HG02973 (cell line): ENCODE measurements around the gene ASIC3.
"Not testable (repeated sequence)": the region's sequence is repeated elsewhere in the genome, so short reads cannot be mapped to it uniquely, and the experiment has no call there.

ENCODE experiments used
- ATAC-seq: cut with Tn5 transposase; IDR thresholded peaks from one replicate; pipeline ENCODE4 v1.9.1; 2021; ENCODE audit warnings: moderate library complexity; ENCODE audit not compliant: unreplicated experiment

The ASIC3 gene

DNA sequence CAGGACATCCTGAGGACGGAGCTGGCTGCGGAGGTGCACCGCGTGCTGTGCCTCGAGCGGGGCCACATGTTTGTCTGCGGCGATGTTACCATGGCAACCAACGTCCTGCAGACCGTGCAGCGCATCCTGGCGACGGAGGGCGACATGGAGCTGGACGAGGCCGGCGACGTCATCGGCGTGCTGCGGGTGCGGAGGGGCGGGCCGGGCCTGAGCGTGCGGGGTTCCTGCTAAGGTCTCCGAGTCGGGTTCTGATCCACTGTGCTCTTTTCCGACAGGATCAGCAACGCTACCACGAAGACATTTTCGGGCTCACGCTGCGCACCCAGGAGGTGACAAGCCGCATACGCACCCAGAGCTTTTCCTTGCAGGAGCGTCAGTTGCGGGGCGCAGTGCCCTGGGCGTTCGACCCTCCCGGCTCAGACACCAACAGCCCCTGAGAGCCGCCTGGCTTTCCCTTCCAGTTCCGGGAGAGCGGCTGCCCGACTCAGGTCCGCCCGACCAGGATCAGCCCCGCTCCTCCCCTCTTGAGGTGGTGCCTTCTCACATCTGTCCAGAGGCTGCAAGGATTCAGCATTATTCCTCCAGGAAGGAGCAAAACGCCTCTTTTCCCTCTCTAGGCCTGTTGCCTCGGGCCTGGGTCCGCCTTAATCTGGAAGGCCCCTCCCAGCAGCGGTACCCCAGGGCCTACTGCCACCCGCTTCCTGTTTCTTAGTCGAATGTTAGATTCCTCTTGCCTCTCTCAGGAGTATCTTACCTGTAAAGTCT, 34.4 kb upstream of the ASIC3 start:
- ATAC-seq: peak; percentile 64

DNA sequence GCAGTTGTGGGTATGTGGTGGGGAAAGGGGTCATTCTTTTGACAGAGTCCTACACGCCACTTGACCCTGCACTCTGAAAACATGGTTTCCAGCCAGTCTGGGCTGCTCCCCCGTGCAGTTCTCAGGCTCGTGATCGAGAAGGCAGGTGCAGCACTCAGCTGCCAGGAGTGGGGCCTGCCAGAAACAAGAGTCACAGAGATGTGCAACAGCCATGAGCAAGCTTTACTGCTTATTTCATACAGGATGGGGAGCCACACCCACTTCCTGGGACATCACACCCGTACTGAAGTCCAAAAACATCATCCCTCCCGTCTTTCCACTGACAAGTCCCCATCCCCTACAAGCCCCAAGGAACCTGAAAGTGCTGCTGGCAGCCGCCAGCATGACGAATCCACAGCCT, 33.4 kb upstream of the ASIC3 start:
- no peak for ATAC-seq

GRCh38 chr7:151015967-151016366, 32.4 kb upstream of the ASIC3 start:
- ATAC-seq: no peak

GRCh38 chr7:151016505-151016904, 31.8 kb upstream of the ASIC3 start:
- no peak for ATAC-seq

- ATAC-seq: no peak
Measured at GRCh38 chr7:151016942-151017341, 31.4 kb upstream of the ASIC3 start.

DNA sequence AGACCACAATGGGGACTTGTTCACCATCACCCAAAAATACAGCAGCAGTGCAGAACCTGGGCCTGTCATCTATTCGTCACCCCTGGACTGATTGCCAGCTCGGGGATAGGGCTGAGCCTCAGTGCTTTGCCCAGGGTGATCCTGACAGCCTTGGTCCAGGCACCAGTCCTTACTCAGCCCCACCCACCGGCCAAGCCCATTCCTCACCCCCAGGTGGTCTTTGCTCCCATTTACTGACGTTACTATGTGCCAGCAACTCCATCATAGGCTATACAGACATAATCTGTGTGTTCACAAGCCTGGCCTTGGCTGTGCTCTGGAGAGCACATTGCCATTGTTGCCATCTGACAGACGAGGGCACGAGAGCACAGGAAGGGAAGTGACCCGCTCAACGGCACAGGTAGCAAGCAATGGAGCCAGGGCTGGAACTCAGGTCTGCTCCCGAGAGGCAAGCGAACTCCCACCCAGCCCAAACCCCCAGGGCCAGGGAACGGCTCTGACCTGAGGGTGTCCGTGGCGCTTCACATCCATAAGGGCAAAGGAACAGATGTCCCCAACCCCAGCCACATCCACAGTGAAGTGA, 30.9 kb upstream of the ASIC3 start:
- ATAC-seq: no peak

DNA sequence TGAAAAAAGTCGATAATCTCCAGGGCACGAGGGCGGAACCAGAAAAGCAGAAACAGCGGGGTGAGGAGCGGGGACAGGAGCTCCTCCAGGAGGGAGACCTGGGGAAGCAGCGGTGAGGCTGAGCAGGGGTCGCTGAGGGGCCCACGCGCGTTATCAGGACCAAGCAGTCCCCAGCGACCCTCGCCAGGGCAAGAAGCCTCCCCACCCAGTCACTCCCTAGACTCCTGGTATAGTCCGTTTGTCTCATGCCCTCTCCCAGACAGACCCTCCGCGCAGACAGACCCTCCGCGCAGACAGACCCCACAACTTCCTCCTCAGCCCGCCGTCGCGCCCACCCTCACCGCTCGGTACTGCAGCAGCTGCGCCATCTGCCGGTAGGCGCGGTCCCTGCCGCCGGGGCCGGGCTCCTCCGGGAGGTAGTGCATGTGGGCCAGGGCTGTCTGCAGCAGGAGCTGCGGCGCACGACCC, 30.3 kb upstream of the ASIC3 start:
- ATAC-seq: no peak

DNA sequence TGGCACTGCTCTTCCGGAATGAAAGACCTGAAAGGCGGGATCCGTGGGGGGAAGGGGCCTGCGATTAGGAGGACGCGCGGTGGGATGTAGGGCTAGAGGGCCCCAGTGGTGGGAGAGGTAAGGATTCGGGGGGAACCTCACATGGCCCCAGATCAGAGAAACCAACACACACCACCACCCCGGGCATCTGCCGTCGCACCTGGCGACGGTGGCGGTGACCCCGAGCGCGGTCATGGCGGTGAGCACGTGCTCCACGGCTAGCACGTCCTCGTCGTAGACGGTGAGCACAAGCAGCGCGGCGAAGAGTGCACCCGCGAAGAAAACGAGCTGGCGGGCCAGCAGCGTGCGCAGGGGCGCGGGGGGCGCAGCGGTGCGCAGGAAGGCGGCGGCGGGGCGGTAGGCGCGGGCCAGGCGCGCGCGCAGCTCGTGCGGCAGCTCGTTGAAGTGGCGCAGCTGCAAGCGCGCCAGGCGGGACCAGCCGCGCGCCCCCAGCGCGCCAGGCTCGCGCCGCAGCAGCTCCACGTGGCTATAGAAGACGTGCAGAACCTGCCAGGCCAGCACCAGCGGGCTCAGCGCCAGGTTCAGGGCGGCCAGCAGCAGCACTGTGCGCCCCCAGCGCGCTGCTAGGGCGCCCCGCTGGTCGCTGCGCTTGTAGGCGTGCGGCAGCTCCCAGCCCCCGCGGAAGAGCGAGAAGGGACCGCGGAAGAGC, 29.8 kb upstream of the ASIC3 start:
- ATAC-seq: no peak

DNA sequence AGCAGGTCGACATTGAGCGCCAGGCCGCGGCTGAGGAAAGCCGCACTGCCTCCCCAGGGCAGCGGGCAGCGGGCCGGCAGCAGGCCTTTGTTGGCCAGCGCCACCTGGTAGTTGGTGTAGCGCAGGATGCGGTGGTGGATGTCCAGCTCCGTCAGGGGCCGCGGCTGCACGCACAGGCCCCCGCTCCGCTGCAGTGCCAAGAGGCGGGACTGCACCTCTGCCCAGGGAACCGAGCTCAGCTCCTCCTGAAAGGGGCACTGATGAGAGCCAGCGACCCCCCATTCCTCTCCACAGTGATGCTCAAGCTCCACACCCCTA, 29.2 kb upstream of the ASIC3 start:
- ATAC-seq: no peak

DNA sequence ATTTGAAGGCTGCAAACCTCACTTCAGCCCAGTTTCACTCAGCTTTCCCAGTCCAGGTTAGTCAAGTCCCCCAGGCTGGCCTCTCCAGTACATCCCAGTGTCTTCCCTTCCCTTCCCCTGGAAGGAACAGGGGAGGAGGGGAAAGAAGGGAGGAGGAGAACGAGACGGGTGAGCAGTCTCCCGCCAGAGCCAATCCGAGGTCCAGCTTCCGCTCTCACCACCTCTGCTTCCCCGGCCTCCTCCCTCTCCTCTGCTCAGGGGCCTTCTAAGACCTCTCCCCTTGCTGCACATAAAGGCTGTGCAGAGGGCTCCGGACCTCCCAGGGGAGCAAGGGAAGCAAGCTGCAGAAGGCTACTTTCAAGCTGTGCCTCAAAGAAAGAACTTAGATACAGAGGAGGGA, 28.1 kb upstream of the ASIC3 start:
- ATAC-seq: no peak

- no peak for ATAC-seq
Measured at GRCh38 chr7:151023232-151023631, 25.1 kb upstream of the ASIC3 start.

DNA sequence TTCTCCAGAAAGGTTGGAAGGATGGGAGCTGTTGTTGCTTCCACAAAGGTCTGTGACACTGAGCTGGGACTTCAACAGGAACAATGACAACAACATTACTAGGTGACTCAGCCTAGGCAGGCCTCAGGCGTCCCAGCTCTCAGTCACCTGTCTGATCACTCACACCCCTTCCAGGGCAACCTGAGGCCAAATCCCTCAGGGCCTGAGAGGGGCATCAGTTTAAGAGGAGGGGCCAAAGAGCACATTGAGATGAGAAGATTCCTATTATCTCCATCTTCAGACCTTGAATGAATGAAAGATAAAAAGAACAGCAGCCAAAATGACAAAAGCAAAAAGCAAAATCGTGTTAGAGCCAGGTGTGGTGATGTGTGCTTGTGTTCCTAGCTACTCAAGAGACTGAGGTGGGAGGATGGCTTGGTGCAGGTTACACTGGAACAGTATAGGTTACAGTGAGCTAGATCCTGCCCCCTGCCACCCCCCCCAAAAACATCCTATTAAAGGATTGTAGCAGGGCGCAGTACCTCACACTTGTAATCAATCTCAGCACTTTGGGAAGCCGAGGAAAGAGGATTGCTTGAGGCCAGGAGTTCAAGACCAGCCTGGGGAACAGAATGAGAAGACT, 23.8 kb upstream of the ASIC3 start, which contains the start of gene ATG9B:
Gene ATG9B, minus strand, starts transcription at position 60 of the 622 bp plus-strand sequence. CDS start 71 bp downstream, outside the sequence.
- no peak for ATAC-seq

GRCh38 chr7:151025924-151026671, 22.2 kb upstream of the ASIC3 start:
- no peak for ATAC-seq

- not testable (repeated sequence) for ATAC-seq
Measured at GRCh38 chr7:151026771-151027727, 21.3 kb upstream of the ASIC3 start.

GRCh38 chr7:151027728-151028130, 20.6 kb upstream of the ASIC3 start:
- ATAC-seq: not testable (repeated sequence)

- peak; percentile 95 for ATAC-seq
Measured at GRCh38 chr7:151028131-151028947, 20.0 kb upstream of the ASIC3 start, which contains the start of gene ABCB8. Gene ABCB8, plus strand, starts transcription at chr7:151028450. Its CDS starts 66 bp downstream, at chr7:151028516.

GRCh38 chr7:151028948-151029501, 19.3 kb upstream of the ASIC3 start:
- no peak for ATAC-seq

GRCh38 chr7:151031011-151031410, 17.3 kb upstream of the ASIC3 start:
- no peak for ATAC-seq
